Measurements from ENCODE around the gene TBC1D2B.
"Not testable (repeated sequence)": the region's sequence is repeated elsewhere in the genome, so short reads cannot be mapped to it uniquely, and the experiment has no call there.

Gene TBC1D2B

DNA sequence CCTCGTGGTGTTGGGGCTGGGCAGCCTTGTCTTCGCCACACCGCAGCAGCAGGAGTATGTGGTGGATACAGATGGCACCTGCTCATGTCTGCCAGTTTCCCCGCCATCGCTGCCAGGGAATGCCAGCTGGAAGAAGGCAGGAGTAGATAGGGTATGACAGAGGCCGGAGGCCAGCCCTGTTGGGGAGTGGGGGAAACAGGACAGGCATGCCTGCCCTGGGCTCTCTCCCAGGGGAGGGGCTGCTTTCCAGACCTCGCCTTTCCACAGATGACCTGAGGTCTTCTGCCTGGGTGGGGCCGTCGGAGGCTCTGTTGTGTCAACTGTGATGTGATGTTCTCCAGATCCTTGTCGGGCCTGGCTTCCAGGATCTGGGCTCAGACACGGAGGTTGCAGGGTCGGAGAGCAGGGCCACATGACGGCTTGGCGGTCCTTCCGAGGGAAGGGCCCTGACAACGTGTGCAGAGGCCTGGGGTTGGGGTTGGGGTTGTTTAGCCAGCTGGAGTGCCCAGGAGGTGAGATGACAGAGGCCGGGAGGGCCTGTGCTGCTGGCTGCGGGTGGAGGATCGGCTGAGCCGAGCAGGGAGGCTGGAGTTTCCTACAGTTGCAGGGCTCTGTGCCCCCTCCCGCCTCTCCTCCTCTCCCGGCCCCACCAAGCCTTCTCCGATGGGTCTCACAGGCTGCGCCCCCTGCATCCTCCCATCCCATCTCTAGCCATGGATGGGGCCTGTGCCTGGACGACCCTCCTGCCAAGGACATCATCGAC lies 102.0 kb downstream of the TBC1D2B start:
- Mint-ChIP-seq H3K9me3 (no peaks in the 10 kb centered on the region), H3K4me1 (peaks cover 10% of the 10 kb centered on the region), H3K27me3 (ENCODE audit: low read depth, poor library complexity) (peaks cover 4% of the 10 kb centered on the region), H3K36me3 (ENCODE audit: low read depth) (no peaks in the 10 kb centered on the region), H3K27ac (no peak overlapping the region), H3K4me3 (no peak overlapping the region)
- DNase-seq, result no peak
- TF ChIP-seq, protein P1, sequence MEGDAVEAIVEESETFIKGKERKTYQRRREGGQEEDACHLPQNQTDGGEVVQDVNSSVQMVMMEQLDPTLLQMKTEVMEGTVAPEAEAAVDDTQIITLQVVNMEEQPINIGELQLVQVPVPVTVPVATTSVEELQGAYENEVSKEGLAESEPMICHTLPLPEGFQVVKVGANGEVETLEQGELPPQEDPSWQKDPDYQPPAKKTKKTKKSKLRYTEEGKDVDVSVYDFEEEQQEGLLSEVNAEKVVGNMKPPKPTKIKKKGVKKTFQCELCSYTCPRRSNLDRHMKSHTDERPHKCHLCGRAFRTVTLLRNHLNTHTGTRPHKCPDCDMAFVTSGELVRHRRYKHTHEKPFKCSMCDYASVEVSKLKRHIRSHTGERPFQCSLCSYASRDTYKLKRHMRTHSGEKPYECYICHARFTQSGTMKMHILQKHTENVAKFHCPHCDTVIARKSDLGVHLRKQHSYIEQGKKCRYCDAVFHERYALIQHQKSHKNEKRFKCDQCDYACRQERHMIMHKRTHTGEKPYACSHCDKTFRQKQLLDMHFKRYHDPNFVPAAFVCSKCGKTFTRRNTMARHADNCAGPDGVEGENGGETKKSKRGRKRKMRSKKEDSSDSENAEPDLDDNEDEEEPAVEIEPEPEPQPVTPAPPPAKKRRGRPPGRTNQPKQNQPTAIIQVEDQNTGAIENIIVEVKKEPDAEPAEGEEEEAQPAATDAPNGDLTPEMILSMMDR (IDR thresholded peaks at IDR 0.05), result no peak

DNA sequence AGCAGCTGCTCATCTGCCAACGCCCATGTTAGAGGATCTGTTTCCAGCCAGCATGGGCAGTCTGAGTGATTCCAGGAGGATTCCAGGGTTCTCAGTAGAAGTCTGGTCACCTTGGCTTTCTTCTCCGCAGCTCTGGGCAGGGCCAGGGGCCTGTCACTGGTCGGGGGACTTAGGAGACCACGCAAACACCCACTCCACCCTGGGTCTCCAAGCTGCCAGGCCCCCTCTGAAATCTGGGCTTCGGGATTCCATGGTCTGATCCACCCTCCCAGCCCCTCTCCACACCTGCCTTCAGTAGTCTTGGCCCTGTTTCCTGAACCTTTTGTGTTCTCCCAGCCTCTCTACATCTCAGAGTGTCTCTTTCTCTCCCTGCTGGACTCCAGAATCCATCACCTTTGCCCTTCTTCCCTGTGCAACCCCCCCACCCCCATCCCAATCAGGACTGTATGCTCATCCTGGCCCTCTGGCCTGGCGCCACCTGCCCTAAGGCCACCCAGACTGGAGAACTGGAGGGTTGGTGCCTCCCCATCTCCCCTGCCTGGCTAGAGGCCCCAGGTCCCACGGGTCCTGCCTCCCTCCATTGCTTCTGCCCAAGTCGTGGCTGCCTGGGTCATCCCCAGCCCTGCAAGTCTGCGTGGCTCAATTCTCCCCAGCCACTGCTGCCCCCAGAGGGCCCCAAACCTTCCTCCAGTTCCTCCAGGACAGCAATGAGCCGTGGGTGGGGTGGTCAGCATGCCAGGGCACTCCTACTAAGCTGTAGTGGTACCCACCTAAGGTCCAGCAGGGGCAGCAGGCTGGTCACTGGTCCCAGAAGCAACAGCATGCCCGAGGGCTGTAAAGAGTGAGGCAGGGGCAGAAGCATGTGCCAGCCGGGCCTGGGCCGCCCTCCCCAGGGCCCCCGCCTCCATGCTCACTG lies 102.8 kb downstream of the TBC1D2B start:
- Mint-ChIP-seq H3K36me3 (ENCODE audit: low read depth) (no peaks in the 10 kb centered on the region), H3K4me3 (no peak overlapping the region), H3K27ac (no peak overlapping the region), H3K27me3 (ENCODE audit: low read depth, poor library complexity) (peaks cover 4% of the 10 kb centered on the region), H3K9me3 (no peaks in the 10 kb centered on the region), H3K4me1 (peaks cover 10% of the 10 kb centered on the region)
- DNase-seq, result no peak
- TF ChIP-seq, protein P1 (IDR thresholded peaks at IDR 0.05), result no peak

DNA sequence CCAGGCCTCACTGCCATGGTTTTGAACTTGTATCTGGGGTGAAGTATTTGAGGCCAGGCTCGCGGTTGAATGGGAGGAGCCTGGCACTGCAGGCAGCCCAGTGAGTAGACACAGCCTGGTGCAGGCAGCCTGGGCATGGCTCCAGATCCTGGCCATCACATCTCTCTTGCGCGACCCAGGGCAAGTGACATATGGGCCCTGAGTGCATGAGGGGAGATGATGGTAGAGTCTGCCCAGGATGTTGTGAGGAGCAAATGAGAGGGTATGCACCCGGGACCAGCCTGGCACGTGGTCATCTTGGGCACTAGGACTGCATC lies 103.5 kb downstream of the TBC1D2B start:
- no peak for DNase-seq
- no peak overlapping the region for H3K4me3 Mint-ChIP-seq
- H3K36me3 Mint-ChIP-seq (ENCODE audit: low read depth), result no peaks in the 10 kb centered on the region
- peaks cover 6% of the 10 kb centered on the region for H3K4me1 Mint-ChIP-seq
- H3K27me3 Mint-ChIP-seq (ENCODE audit: low read depth, poor library complexity), result peaks cover 8% of the 10 kb centered on the region
- no peak overlapping the region for H3K27ac Mint-ChIP-seq
- peaks cover 4% of the 10 kb centered on the region for H3K9me3 Mint-ChIP-seq
- TF ChIP-seq, protein P1 (IDR thresholded peaks at IDR 0.05), result no peak

DNA sequence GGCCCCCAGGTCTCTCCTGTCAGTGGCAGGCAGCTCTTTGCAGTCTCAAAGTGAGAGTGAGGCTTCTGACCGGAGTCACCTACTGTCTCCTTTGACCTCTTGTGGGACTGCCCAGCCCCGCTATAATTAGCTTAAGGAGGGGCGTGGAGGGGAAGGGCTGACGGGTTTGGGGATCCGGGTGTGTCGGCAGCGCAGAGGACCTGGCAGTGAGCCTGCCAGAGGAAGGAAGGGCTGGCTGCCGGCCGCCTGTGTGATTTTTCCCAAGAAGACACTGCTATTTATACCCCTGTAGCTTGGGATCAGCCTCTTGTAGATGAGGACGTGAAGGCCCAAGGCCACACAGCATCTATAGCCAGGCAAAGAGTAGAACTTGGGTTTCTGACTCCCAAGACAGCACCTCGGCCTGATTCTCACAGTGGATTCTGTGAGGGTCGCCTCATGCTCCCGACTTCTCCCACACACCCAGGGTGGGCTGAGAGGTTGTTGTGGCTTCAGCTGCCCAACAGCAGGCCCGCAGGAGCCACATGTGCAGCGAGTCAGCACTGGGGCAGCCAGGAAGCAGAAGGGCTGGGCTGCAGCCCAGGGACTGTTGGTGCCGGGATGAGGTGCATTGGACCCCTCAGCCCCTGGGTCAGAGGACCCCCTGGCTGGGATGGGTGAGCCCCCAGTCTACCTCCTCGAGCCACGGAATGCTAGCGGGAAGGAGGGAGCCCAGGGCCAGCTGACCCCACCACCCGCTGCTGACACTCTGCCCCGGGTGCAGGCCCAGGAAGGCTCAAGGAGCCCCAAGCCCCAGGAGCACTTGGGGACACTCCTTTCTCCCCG lies 104.0 kb downstream of the TBC1D2B start:
- not testable (repeated sequence) for DNase-seq; H3K4me1 Mint-ChIP-seq; H3K9me3 Mint-ChIP-seq; H3K36me3 Mint-ChIP-seq (ENCODE audit: low read depth); H3K27me3 Mint-ChIP-seq (ENCODE audit: low read depth, poor library complexity); H3K27ac Mint-ChIP-seq; H3K4me3 Mint-ChIP-seq

DNA sequence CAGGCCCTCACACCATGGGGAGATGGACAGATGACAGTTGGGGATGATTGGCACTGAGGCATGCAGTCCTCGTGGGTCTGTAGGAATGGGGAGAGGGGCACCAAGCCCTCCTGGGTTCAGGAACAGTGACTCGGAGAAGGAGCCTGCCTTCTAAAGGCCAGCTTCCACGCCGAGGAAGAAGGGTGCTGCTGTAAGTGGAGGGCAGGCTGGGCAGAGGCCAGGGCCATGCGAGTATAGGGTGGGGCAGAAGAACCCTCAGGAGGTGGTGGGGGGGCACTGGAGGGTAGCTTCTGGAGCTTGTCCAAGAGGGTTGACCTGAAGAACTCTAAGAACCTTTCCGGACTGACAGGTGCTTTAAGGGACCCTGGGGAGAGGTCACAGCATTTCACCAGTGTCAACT lies 104.8 kb downstream of the TBC1D2B start:
- H3K4me1 Mint-ChIP-seq; DNase-seq; H3K4me3 Mint-ChIP-seq; H3K36me3 Mint-ChIP-seq (ENCODE audit: low read depth); H3K27ac Mint-ChIP-seq: not testable (repeated sequence)
- Mint-ChIP-seq H3K9me3 (peaks cover 13% of the 10 kb centered on the region), H3K27me3 (ENCODE audit: low read depth, poor library complexity) (peaks cover 14% of the 10 kb centered on the region)

DNA sequence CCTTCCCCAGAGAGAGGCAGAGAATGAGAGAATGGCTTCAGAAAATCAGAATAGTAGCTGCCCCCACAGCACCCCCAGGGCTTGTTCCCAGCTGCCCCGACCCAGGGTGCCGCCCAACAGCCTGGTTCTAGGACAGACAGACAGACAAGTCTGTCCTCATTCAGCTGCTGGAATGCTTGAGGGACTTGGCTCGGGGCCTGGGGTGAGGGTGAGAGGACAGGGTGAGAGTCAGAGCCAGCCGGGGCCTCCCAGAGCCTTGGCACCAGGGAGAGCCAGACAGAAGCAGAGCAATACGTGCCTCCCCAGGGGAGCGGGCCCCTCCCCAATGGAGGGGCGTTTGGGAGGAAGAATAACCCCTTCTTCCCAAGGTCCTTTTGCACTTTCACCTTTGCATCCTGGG lies 105.6 kb downstream of the TBC1D2B start:
- H3K27ac Mint-ChIP-seq; H3K4me3 Mint-ChIP-seq; H3K36me3 Mint-ChIP-seq (ENCODE audit: low read depth); DNase-seq; H3K4me1 Mint-ChIP-seq: not testable (repeated sequence)
- H3K27me3 Mint-ChIP-seq (ENCODE audit: low read depth, poor library complexity), result peaks cover 18% of the 10 kb centered on the region
- H3K9me3 Mint-ChIP-seq, result peaks cover 13% of the 10 kb centered on the region

DNA sequence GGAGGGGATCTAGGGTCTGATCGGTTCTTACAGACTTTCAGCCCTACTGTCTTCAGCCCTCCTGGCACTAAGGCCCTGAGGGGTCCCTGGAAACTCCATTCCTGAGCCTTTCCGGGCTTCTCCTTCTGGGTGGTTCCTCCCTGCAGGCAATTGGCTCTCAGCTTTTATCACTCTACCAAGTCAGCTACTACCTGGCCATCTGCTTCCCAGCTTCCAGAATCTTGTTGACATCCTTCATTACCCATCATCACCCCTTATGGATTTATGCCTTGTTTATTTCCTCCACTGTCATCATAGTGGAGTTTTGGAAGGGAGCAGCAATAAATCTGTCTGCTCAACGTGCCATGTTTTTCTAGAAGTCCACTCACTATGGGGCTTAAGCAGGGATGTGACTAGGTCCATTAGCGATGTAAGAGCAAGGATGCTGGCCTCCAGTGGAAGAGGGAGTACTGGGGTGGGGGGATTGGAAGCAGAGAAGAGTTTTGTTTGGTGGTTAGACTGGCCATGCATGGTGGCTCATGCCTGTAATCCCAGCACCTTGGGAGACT lies 106.6 kb downstream of the TBC1D2B start:
- not testable (repeated sequence) for H3K4me3 Mint-ChIP-seq; H3K27ac Mint-ChIP-seq; H3K36me3 Mint-ChIP-seq (ENCODE audit: low read depth); DNase-seq; H3K4me1 Mint-ChIP-seq
- H3K27me3 Mint-ChIP-seq (ENCODE audit: low read depth, poor library complexity), result peaks cover 21% of the 10 kb centered on the region
- H3K9me3 Mint-ChIP-seq, result peaks cover 13% of the 10 kb centered on the region

Measured in nephron progenitor cell (in vitro differentiated cells).